SK-MEL-5 (cell line): Measurements from ENCODE around the gene CCHCR1. TPM values are rescaled to one million over a fixed set of nuclear protein-coding genes. Genes with fewer than 3 reads are reported as not detected.

Experiments
- DNase-seq: peaks from one replicate; pipeline ENCODE4 v3.0.0-alpha.2; 2016; ENCODE audit warnings: low read depth, low spot score
- in situ Hi-C: cut with HindIII; loops from 2 replicates; pipeline ENCODE4 v1.10.0; 2016; ENCODE audit warnings: low sequenced_read_pairs, high pct_unique_total_duplicates, low pct_unique_long_range_greater_than_20kb
- total RNA-seq: library from RNA; depleted of rRNA; stranded (reverse); fragments of >200 nt; shearing (Covaris generic); gene quantifications from 2 replicates; pipeline ENCODE4 v1.2.3, GENCODE V29; 2014

The CCHCR1 gene
- total RNA-seq, 1 experiment from 2014 or later, result 12.0 TPM

GRCh38 chr6:31121131-31121790 is 36.3 kb downstream of the CCHCR1 start:
- in situ Hi-C loops, result no loop called here

GRCh38 chr6:31120151-31120915 is 37.3 kb downstream of the CCHCR1 start, which contains the start of gene CDSN:
Gene CDSN, minus strand, starts transcription at chr6:31120446. Its CDS starts 27 bp downstream, at chr6:31120419.
- in situ Hi-C loops, result no loop called here
- no peak for DNase-seq

More at GRCh38 chr6:31121131-31121790, 36.3 kb downstream of the CCHCR1 start:
- DNase-seq, result peak; percentile 27

DNA sequence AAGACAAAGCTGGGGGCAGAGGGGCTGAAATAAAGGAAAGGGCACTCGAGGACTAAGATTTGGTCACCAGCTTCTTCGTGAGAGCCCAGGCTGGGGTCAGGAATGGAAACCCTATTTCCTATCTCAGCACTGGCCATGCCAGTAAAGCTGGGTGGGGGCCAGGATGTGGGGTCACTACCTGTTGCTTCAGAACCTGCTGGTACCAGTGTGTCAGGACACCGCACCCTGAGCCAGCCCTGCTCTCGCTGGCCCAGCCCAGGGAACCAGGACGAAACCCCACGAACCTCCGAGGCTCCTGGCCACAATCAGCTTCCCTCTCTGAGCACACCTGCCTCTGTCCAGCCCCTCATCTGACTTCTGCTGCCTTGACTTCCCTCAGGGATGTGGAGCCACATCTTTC is 39.4 kb downstream of the CCHCR1 start:
- in situ Hi-C loops, result no loop called here

DNA sequence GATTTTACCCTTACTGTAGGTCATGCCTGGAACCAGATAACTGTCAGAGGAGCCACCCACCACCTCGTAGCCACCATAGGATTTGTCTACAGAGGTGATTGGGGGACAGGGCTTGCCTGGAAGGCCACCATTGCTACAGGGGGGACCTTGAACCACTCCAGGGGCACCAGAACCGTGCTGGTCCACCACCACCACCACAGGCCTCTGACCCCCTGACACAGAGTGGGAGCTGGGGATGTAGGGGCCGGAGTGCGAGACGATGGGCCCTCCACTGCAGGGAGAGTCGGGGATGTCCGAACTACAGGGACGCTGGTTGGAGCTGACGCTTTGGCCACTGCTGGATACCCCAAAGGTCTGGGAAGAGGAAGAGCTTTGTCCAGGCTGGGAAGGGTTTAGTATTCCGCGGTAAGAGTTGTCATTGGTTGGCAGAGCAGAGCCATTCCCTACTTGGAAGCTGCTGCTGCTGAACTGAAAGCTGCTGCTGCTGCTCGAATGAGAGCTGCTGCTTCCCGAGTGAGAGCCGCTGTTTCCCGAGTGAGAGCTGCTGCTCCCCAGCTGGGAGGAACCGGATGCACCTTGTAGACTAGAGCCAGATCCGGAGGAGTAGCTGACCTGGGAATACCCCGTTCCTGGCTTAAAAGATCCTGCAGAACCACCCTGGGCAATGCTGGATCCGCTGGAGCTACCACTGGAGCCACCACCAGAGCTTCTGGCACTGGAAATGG is 40.8 kb downstream of the CCHCR1 start:
- DNase-seq, result no peak
- in situ Hi-C loops, result no loop called here

More for the DNA sequence above, 39.4 kb downstream of the CCHCR1 start:
- no peak for DNase-seq

DNA sequence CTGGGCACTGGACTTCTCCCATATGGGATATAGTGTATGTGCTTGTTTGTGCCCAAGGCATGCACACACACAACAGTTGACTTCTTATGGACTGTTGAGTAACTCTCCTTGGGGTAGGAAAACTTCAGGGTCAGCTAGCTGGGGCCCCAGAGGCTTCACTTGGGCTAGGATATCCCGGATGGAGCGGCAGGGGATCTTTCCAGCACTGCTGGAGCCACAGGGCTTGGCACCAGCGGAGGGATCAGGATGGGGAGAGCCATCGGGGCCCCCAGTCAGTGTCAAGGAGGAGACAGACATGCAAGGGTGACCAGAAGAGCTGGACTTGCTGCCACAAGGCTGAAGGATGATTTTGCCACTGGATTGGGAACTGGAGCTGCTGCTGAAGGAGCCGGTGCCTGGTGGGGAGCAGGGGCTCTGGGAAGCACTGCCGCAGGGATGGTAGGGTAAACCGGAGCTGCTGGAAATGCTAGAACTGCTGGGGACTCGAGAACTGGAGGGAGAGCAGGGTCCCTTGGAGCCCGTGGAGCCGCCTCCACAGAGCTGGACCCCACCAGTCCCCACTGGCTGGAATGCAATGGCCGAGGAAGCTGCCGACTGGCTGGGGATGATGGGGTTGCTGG is 41.6 kb downstream of the CCHCR1 start:
- in situ Hi-C loops, result no loop called here
- DNase-seq, result no peak

GRCh38 chr6:31114970-31115849 is 42.4 kb downstream of the CCHCR1 start:
- in situ Hi-C loops, result no loop called here
- DNase-seq, result peak; percentile 75

DNA sequence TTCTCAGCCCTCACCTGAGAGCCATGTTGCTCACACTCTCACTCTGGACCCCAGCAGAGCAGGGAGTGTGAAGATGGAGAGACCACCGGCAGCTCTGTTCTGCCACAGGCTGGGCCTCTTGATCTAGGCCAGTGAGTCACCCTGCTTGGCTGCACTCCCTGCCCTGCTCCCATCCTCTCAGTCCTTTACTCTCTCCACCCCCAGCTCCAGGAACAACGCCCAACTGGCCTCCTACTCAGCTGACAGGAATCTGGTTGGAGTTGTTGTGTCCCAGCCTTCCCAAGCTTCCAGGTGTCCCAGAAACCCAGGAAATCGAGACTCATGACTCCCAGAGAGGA is 43.1 kb downstream of the CCHCR1 start, which contains the start of gene PSORS1C1:
PSORS1C1 (plus strand) TSS at position 260 of the 338 bp plus-strand sequence. CDS start 14,833 bp downstream, outside the sequence.
- peak; percentile 19 for DNase-seq
- in situ Hi-C loops, result no loop called here

DNA sequence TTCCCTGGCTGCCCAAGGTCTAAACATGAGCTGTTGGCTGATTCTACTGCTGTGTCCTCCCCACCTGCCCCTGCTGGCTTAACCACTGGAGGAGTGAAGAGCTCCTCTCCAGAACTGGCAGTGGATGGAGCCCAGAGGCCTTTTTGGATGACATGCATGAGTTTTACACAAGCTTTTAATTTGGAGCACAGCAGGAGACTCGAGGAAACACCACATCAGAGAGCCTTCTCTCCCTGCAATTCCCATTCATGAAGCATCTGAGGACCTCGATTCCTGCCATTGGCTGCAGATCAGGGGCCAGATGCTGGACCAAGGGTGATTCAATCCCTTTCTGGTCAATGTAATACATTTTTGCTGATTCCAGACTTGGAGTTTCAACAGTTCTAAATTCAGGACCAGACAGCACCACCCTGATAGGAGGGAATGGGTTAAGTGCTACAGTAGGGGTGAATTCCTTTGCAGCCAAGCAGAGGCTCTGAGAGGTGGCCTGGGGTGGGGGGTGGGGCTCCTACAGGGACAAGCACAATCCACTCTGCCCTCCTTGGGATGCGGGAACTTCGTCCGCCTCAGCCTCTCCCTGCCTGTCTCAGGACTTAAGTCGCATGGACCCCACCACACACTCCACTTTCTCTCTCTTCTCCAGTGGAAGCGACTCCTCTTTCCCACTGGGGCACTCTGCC is 43.6 kb downstream of the CCHCR1 start:
- no peak for DNase-seq
- in situ Hi-C loops, result no loop called here

DNA sequence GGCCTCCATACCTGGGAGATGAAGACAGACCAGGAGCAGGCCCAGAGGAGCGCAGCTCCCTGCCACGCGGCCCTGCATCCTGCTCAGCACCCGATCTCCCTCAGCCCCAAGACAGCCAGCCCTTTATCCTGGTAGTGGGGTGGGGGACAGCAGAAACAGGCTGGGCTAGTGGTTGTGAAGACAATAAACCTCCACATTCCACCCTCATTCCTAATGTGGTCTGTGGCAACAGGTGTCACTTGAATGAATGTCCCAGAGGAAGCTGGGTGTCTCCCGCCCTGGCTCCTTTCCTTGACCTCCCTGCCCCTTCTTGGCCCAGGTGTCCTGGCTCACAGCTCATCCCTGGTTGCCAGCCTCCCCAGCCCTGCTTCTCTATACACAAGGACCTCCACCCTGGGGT is 45.1 kb downstream of the CCHCR1 start, which contains the start of gene C6orf15:
C6orf15 (minus strand) TSS at position 98 of the 400 bp plus-strand sequence; CDS start at position 78, 20 bp downstream.
- no peak for DNase-seq
- in situ Hi-C loops, result no loop called here

DNA sequence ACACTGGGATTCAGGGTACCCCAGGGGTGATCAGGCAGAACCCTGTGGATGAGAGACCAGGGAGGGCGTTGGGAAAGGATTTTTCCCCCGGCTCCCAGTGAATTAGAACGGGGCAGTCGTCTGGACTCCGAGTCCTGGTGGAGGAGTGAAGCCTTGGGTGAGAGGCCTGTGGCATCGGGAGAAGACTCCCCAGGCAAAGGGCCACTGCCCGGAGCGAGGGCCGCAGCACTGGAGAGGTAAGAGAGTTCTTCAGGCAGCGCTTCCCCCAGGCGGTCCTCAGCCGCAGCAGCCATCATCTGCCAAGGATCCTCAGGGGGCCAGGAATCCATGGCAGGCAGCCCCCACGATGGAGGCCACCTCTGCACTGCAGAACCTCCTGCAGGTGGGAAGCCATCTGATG is 45.9 kb downstream of the CCHCR1 start:
- no peak for DNase-seq
- in situ Hi-C loops, result no loop called here

DNA sequence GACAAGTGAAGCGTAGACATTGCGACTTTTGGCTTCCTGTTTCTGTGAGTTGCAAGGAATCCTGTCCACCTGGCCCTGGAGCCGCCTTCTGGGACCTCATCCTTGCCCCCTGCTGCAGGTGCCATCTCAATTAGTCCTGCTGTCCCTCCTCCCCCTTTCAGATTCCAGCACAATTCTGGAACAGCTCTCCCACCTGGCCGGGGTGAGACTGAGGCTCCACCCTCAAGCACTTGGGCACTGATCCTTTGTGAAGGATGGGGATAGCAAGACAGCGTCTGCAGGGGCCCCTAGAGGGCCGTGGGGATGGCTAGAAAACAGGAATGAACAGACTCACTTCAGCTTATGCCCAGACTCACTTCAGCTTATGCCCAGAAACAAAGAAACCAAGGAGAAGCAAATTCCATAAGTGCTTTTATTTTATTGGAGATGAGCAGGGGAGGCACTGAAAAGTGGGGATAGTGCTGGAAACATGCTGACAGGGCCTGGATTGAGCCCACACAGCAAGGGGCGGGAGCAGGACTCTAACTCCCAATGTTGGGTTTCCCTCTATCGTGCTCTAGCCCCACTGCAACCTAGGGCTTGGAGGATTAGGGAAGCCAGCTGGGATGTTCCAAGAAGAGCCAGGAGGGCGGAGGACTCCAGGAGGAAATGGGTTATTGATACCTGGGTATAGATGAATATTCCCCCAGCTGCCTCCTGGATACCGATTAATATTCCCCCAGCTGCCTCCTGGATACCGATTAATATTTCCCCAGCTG is 46.6 kb downstream of the CCHCR1 start:
- in situ Hi-C loops, result no loop called here
- no peak for DNase-seq

- in situ Hi-C loops, result no loop called here
These were observed 50.5 kb downstream of the CCHCR1 start for GRCh38 chr6:31107052-31107451.

DNA sequence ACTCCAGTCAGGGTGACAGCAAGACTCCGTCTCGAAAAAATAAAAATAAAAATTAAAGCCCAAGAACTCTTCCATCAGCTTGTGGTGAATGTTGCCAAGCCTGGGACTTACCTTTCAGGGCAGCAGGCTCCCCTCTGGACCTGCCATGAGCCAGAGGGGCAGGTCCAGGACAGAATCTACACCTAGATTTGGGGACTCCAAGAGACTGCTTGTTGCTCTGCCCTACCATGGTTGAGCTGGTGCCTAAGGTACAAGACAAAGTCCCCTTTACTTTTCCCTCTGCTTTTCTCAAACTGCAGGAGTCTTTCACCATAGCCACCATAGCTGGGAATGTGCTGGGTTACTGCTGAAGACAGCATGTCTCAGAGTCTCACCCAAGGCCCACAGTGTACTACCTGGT is 54.5 kb downstream of the CCHCR1 start:
- no peak for DNase-seq
- in situ Hi-C loops, result no loop called here

More at GRCh38 chr6:31107052-31107451, 50.5 kb downstream of the CCHCR1 start:
- no peak for DNase-seq

- DNase-seq, result no peak
- in situ Hi-C loops, result no loop called here
These were observed 59.1 kb downstream of the CCHCR1 start for GRCh38 chr6:31098449-31098938.

GRCh38 chr6:31096656-31097055 is 60.9 kb downstream of the CCHCR1 start:
- no peak for DNase-seq
- in situ Hi-C loops, result no loop called here

DNA sequence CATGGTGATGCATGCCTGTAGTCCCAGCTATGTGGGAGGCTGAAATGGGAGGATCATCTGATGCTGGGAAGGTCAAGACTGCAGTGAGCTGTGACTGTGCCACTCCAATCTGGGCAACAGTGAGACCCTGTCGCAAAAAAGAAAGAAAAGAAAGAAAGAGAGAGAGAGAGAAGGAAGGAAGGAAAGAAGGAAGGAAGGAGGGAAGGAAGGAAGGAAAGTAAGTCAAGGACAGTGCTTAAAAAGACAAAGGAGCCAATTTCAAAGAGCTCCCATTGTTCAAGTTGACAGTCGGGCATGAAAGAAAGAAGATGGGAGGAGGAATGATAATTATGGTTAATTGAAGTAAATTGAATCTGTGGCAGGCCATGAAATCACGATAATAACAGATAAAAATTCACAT is 61.4 kb downstream of the CCHCR1 start:
- no peak for DNase-seq
- in situ Hi-C loops, result no loop called here
